GM23248 (cell line): ENCODE measurements around the gene ERO1B.

ENCODE experiments used
- EZH2 ChIP-seq: fragments of 200-600 bp; sonication (generic); IDR thresholded peaks from 2 replicates; pipeline ENCODE4 v1.6.1; 2018; ENCODE audit warnings: antibody characterized with exemption, mild to moderate bottlenecking; ENCODE audit not compliant: insufficient read depth, poor library complexity, severe bottlenecking
- EZH2phosphoT487 ChIP-seq: fragments of 200-600 bp; sonication (generic); IDR thresholded peaks from 2 replicates; pipeline ENCODE4 v1.6.1; 2018; ENCODE audit warnings: antibody characterized with exemption, moderate library complexity, mild to moderate bottlenecking, low read depth; ENCODE audit not compliant: insufficient read depth

GRCh38 chr1:236204039-236204438 lies 77.7 kb downstream of the ERO1B start:
- no peak for TF ChIP-seq EZH2phosphoT487
- TF ChIP-seq EZH2: no peak
